ENCODE results near the gene MYO3B.

MYO3B gene

GRCh38 chr2:170553748-170554147 lies 375.8 kb downstream of the MYO3B start:
- no peak overlapping the region for H3K4me2 ChIP-seq (ENCODE audit: low read length)
- H4K91ac ChIP-seq (ENCODE audit: low read depth, low read length) = no peak overlapping the region
- H3K27ac ChIP-seq (ENCODE audit: low read depth, low read length) = no peak overlapping the region
- H3K27me3 ChIP-seq (ENCODE audit: insufficient read depth, low read length) = no peaks in the 10 kb centered on the region
- no peak overlapping the region for H3K4ac ChIP-seq (ENCODE audit: low read depth, low read length)
- peaks cover 2% of the 10 kb centered on the region for H3K9me3 ChIP-seq (ENCODE audit: insufficient read depth, low read depth, low read length)
- H2AK5ac ChIP-seq (ENCODE audit: low read length) = no peak overlapping the region
- H2BK12ac ChIP-seq (ENCODE audit: low read length) = no peak overlapping the region
- H3K9ac ChIP-seq (ENCODE audit: low read length) = no peak overlapping the region
- no peak overlapping the region for H2AFZ ChIP-seq (ENCODE audit: insufficient read depth, low read length, poor library complexity)
- H3K18ac ChIP-seq (ENCODE audit: low read length) = no peak overlapping the region
- no peak overlapping the region for H2BK5ac ChIP-seq (ENCODE audit: low read depth, low read length, poor library complexity)
- no peaks in the 10 kb centered on the region for H3K79me1 ChIP-seq (ENCODE audit: low read length)
- H3K4me1 ChIP-seq (ENCODE audit: control insufficient read depth in 1 of 2, insufficient read depth in 2 of 2, low read length in 2 of 2) = no peaks in the 10 kb centered on the region
- H3K79me2 ChIP-seq (ENCODE audit: control insufficient read depth, insufficient read depth, low read length, poor library complexity) = no peaks in the 10 kb centered on the region
- no peak overlapping the region for H4K12ac ChIP-seq (ENCODE audit: low read depth, low read length)
- no CpG with 5 or more reads among the region's 4 CpGs for WGBS (ENCODE audit: extremely low coverage, insufficient coverage, insufficient read length)
- no peak overlapping the region for H3K4me3 ChIP-seq (ENCODE audit: low read depth, low read length)
- no peak overlapping the region for H3K23ac ChIP-seq (ENCODE audit: low read length)
- H3K36me3 ChIP-seq (ENCODE audit: control insufficient read depth in 1 of 2, insufficient read depth in 2 of 2, low read length in 2 of 2) = no peaks in the 10 kb centered on the region
- H2BK120ac ChIP-seq (ENCODE audit: insufficient read depth, low read length, poor library complexity) = no peak overlapping the region
- H3K14ac ChIP-seq (ENCODE audit: low read length) = no peak overlapping the region
- DNase-seq = no peak
- H4K8ac ChIP-seq (ENCODE audit: low read depth, low read length) = no peak overlapping the region

- H2BK5ac ChIP-seq (ENCODE audit: low read depth, low read length, poor library complexity) = no peak overlapping the region
- H3K4me2 ChIP-seq (ENCODE audit: low read length) = no peak overlapping the region
- no peaks in the 10 kb centered on the region for H3K36me3 ChIP-seq (ENCODE audit: control insufficient read depth in 1 of 2, insufficient read depth in 2 of 2, low read length in 2 of 2)
- no peak for DNase-seq
- H3K18ac ChIP-seq (ENCODE audit: low read length) = no peak overlapping the region
- no CpG with 5 or more reads among the region's 7 CpGs for WGBS (ENCODE audit: extremely low coverage, insufficient coverage, insufficient read length)
- peaks cover 2% of the 10 kb centered on the region for H3K9me3 ChIP-seq (ENCODE audit: insufficient read depth, low read depth, low read length)
- no peaks in the 10 kb centered on the region for H3K79me1 ChIP-seq (ENCODE audit: low read length)
- no peak overlapping the region for H3K4me3 ChIP-seq (ENCODE audit: low read depth, low read length)
- no peak overlapping the region for H2AFZ ChIP-seq (ENCODE audit: insufficient read depth, low read length, poor library complexity)
- no peak overlapping the region for H3K9ac ChIP-seq (ENCODE audit: low read length)
- no peak overlapping the region for H3K14ac ChIP-seq (ENCODE audit: low read length)
- H4K8ac ChIP-seq (ENCODE audit: low read depth, low read length) = no peak overlapping the region
- H3K23ac ChIP-seq (ENCODE audit: low read length) = no peak overlapping the region
- H2BK12ac ChIP-seq (ENCODE audit: low read length) = no peak overlapping the region
- no peaks in the 10 kb centered on the region for H3K27me3 ChIP-seq (ENCODE audit: insufficient read depth, low read length)
- no peaks in the 10 kb centered on the region for H3K79me2 ChIP-seq (ENCODE audit: control insufficient read depth, insufficient read depth, low read length, poor library complexity)
- no peak overlapping the region for H4K91ac ChIP-seq (ENCODE audit: low read depth, low read length)
- no peak overlapping the region for H2BK120ac ChIP-seq (ENCODE audit: insufficient read depth, low read length, poor library complexity)
- no peaks in the 10 kb centered on the region for H3K4me1 ChIP-seq (ENCODE audit: control insufficient read depth in 1 of 2, insufficient read depth in 2 of 2, low read length in 2 of 2)
- H3K27ac ChIP-seq (ENCODE audit: low read depth, low read length) = no peak overlapping the region
- no peak overlapping the region for H4K12ac ChIP-seq (ENCODE audit: low read depth, low read length)
- H3K4ac ChIP-seq (ENCODE audit: low read depth, low read length) = no peak overlapping the region
- no peak overlapping the region for H2AK5ac ChIP-seq (ENCODE audit: low read length)
These were observed 376.5 kb downstream of the MYO3B start for GRCh38 chr2:170554278-170554955.

- no peak overlapping the region for H3K18ac ChIP-seq (ENCODE audit: low read length)
- H3K14ac ChIP-seq (ENCODE audit: low read length) = no peak overlapping the region
- H2BK5ac ChIP-seq (ENCODE audit: low read depth, low read length, poor library complexity) = no peak overlapping the region
- no peak overlapping the region for H3K9ac ChIP-seq (ENCODE audit: low read length)
- H3K4ac ChIP-seq (ENCODE audit: low read depth, low read length) = no peak overlapping the region
- no peak overlapping the region for H3K4me2 ChIP-seq (ENCODE audit: low read length)
- no peak overlapping the region for H4K91ac ChIP-seq (ENCODE audit: low read depth, low read length)
- no peak for DNase-seq
- no peak overlapping the region for H4K12ac ChIP-seq (ENCODE audit: low read depth, low read length)
- no peaks in the 10 kb centered on the region for H3K9me3 ChIP-seq (ENCODE audit: insufficient read depth, low read depth, low read length)
- H3K27me3 ChIP-seq (ENCODE audit: insufficient read depth, low read length) = no peaks in the 10 kb centered on the region
- H2AFZ ChIP-seq (ENCODE audit: insufficient read depth, low read length, poor library complexity) = no peak overlapping the region
- no peak overlapping the region for H2AK5ac ChIP-seq (ENCODE audit: low read length)
- no peaks in the 10 kb centered on the region for H3K79me1 ChIP-seq (ENCODE audit: low read length)
- H3K36me3 ChIP-seq (ENCODE audit: control insufficient read depth in 1 of 2, insufficient read depth in 2 of 2, low read length in 2 of 2) = no peaks in the 10 kb centered on the region
- H2BK12ac ChIP-seq (ENCODE audit: low read length) = no peak overlapping the region
- H4K8ac ChIP-seq (ENCODE audit: low read depth, low read length) = no peak overlapping the region
- H3K27ac ChIP-seq (ENCODE audit: low read depth, low read length) = no peak overlapping the region
- H2BK120ac ChIP-seq (ENCODE audit: insufficient read depth, low read length, poor library complexity) = no peak overlapping the region
- H3K4me3 ChIP-seq (ENCODE audit: low read depth, low read length) = no peak overlapping the region
- no peak overlapping the region for H3K23ac ChIP-seq (ENCODE audit: low read length)
- H3K4me1 ChIP-seq (ENCODE audit: control insufficient read depth in 1 of 2, insufficient read depth in 2 of 2, low read length in 2 of 2) = no peaks in the 10 kb centered on the region
- H3K79me2 ChIP-seq (ENCODE audit: control insufficient read depth, insufficient read depth, low read length, poor library complexity) = no peaks in the 10 kb centered on the region
These were observed 385.0 kb downstream of the MYO3B start for GRCh38 chr2:170562928-170563327.

GRCh38 chr2:170563401-170563800 lies 385.5 kb downstream of the MYO3B start:
- Histone ChIP-seq H2BK5ac (ENCODE audit: low read depth, low read length, poor library complexity) (no peak overlapping the region), H3K79me2 (ENCODE audit: control insufficient read depth, insufficient read depth, low read length, poor library complexity) (no peaks in the 10 kb centered on the region), H3K14ac (ENCODE audit: low read length) (no peak overlapping the region)

More at GRCh38 chr2:170563401-170563800, 385.5 kb downstream of the MYO3B start:
- Histone ChIP-seq H3K18ac (ENCODE audit: low read length) (no peak overlapping the region), H4K91ac (ENCODE audit: low read depth, low read length) (no peak overlapping the region), H3K36me3 (ENCODE audit: control insufficient read depth in 1 of 2, insufficient read depth in 2 of 2, low read length in 2 of 2) (no peaks in the 10 kb centered on the region), H3K4me1 (ENCODE audit: control insufficient read depth in 1 of 2, insufficient read depth in 2 of 2, low read length in 2 of 2) (no peaks in the 10 kb centered on the region), H3K79me1 (ENCODE audit: low read length) (no peaks in the 10 kb centered on the region), H2AFZ (ENCODE audit: insufficient read depth, low read length, poor library complexity) (no peak overlapping the region), H3K27me3 (ENCODE audit: insufficient read depth, low read length) (no peaks in the 10 kb centered on the region), H3K23ac (ENCODE audit: low read length) (no peak overlapping the region), H2BK12ac (ENCODE audit: low read length) (no peak overlapping the region), H4K12ac (ENCODE audit: low read depth, low read length) (no peak overlapping the region), H2AK5ac (ENCODE audit: low read length) (no peak overlapping the region), H3K4me3 (ENCODE audit: low read depth, low read length) (no peak overlapping the region), H3K4ac (ENCODE audit: low read depth, low read length) (no peak overlapping the region), H3K4me2 (ENCODE audit: low read length) (no peak overlapping the region), H3K27ac (ENCODE audit: low read depth, low read length) (no peak overlapping the region), H3K9me3 (ENCODE audit: insufficient read depth, low read depth, low read length) (no peaks in the 10 kb centered on the region), H2BK120ac (ENCODE audit: insufficient read depth, low read length, poor library complexity) (no peak overlapping the region), H4K8ac (ENCODE audit: low read depth, low read length) (no peak overlapping the region), H3K9ac (ENCODE audit: low read length) (no peak overlapping the region)
- no peak for DNase-seq

All from trophoblast cell (in vitro differentiated cells and primary cell).